Pancreas (tissue), 10 donors: ENCODE results near the gene EML1. TPM values are rescaled to one million over a fixed set of nuclear protein-coding genes. Genes with fewer than 3 reads are reported as not detected.

Experiments used
- ATAC-seq, 4 donors: fragments of 200-7000 bp; cut with Tn5 transposase; one replicate each; pipeline versions ENCODE4 v1.8.0 to v1.9.1; 2020; ENCODE audit warnings: mild to moderate bottlenecking in 4 of 4, moderate library complexity in 4 of 4
- DNase-seq, 6 donors: peaks; one replicate each; pipeline ENCODE4 v3.0.0-alpha.2; 2020
- FAIRE-seq: peaks from 2 replicates; lab custom pipeline; 2012; peaks lifted over from hg19 to GRCh38; lab: Jason Lieb, UNC
- H3K27ac ChIP-seq, 4 donors: fragments of 200-600 bp; sonication (generic); 1 replicate in 3 of 4; 2 replicates in 1 of 4; pipeline versions ENCODE4 v1.5.0 to v1.8.0; 2020
- H3K27me3 ChIP-seq, 4 donors: fragments of 200-600 bp; one replicate each; pipeline ENCODE4 v1.8.0; 2021
- H3K36me3 ChIP-seq, 3 donors: fragments of 200-600 bp; sonication (generic) in 1 of 3; one replicate each; pipeline versions ENCODE4 v1.5.0 to v1.8.0; 2020 to 2021
- H3K4me1 ChIP-seq, 3 donors: fragments of 200-600 bp; one replicate each; pipeline ENCODE4 v1.8.0; 2021
- H3K4me3 ChIP-seq, 4 donors: fragments of 200-600 bp; sonication (generic) in 2 of 4; one replicate each; pipeline versions ENCODE4 v1.5.0 to v1.8.0; 2020 to 2021
- H3K9me3 ChIP-seq, 4 donors: fragments of 200-600 bp; one replicate each; pipeline ENCODE4 v1.8.0; 2021
- CTCF ChIP-seq, 4 donors: fragments of 200-600 bp; sonication (generic) in 3 of 4; IDR thresholded peaks; one replicate each; pipeline versions ENCODE4 v1.5.0 to v1.8.0; 2021; ENCODE audit warnings: antibody characterized with exemption in 4 of 4
- WGBS, 2 donors: extraction: QIAGEN DNeasy Blood & Tissue Kit; methylation state at CpG; one replicate each; pipeline ENCODE4 v1.1.7; 2013; 5-methylcytosine and 5-hydroxymethylcytosine counted together
- intact Hi-C, 3 donors: fragments of 100-400 bp; cut with DNase I; formaldehyde crosslinking; loops; one replicate each; pipeline versions ENCODE4 v1.11.1 to v1.14.2; 2022
- polyA plus RNA-seq, 2 donors: library from polyadenylated mRNA; stranded (reverse); fragments of 200-250 nt; gene quantifications; one replicate each; pipeline ENCODE4 v1.2.3, GENCODE V29; 2013
- total RNA-seq, 6 donors: library from RNA; stranded (reverse); fragmentation: NEBNext Ultra II Directional in 4 of 6; extraction: Animal tissue kit (Norgen Biotek cat#: 25700) in 4 of 6; gene quantifications; one replicate each; pipeline versions ENCODE4 v1.2.1 to v1.2.4, GENCODE V29; 2021 to 2023
- donor health status: healthy with polysubstance abuse.
- donor health status: DM: no; HTN: no; CAD: no; lungs with moderate emphysema.
- donor health status: DM: no; HTN: no; CAD: no.
- donor health status: control.
- donor health status: control.
- donor health status: Bipolar disorder and iron deficiency.
- donor health status: DM: yes; HTN: yes; CAD: no.
- donor health status: DM: no; HTN: no; CAD: no.
- donor health status: DM: no; HTN: no; CAD: no.
- donor health status: DM: yes; HTN: yes; CAD: no.

Gene EML1
- total RNA-seq, result 10 to 100 TPM in 4 of 6 donors, 1 to 10 TPM in 2; 7.0 to 13.4 (median 11.6) TPM
- 1 to 10 TPM; 3.8 to 5.2 TPM for polyA plus RNA-seq

- Histone ChIP-seq H3K27ac (peak within 1 kb of the TSS; percentile 58 to 73 (median 70)), H3K9me3 (no peaks in the 10 kb centered on the region), H3K4me1 (peaks cover 5 to 14% (median 11%) of the 10 kb centered on the region in 3 donors), H3K4me3 (peak within 1 kb of the TSS; percentile 39 to 61 (median 50)), H3K36me3 (no peaks in the 10 kb centered on the region), H3K27me3 (no peaks in the 10 kb centered on the region)
- FAIRE-seq, result no peak
- intact Hi-C loops, result no loop called here
- peak; percentile 86 to 96 (median 90) for DNase-seq
- 1 to 2% methylated on average over 38 to 121 of the region's 121 CpGs for WGBS, 2 donors
- ATAC-seq, result peak; percentile 91 to 96 (median 95)
- no peak for TF ChIP-seq CTCF (IDR thresholded peaks at IDR 0.05)
Observed at GRCh38 chr14:99793213-99794150, at the start of gene EML1. Gene EML1, plus strand, starts transcription at chr14:99793413. Its CDS starts 64 bp downstream, at chr14:99793477.

- no peak for ATAC-seq
- no peak for FAIRE-seq
- Histone ChIP-seq H3K4me3 (no peak overlapping the region), H3K36me3 (no peaks in the 10 kb centered on the region), H3K27ac (no peak overlapping the region), H3K4me1 (peaks cover 0 to 7% (median 0%) of the 10 kb centered on the region in 3 donors), H3K27me3 (no peaks in the 10 kb centered on the region), H3K9me3 (no peaks in the 10 kb centered on the region)
- no peak for TF ChIP-seq CTCF (IDR thresholded peaks at IDR 0.05)
- 49 to 66% methylated on average over 11 of the region's 11 CpGs for WGBS, 2 donors
- intact Hi-C loops, result no loop called here
- no peak for DNase-seq
Observed at GRCh38 chr14:99744199-99744872, 48.9 kb upstream of the EML1 start.

- TF ChIP-seq CTCF (IDR thresholded peaks at IDR 0.05), result no peak
- peaks cover 0 to 7% (median 0%) of the 10 kb centered on the region in 3 donors for H3K4me1 ChIP-seq
- FAIRE-seq, result no peak
- peak overlapping the region in 1 of 4 donors; percentile 14 for H3K27ac ChIP-seq
- H3K4me3 ChIP-seq, result no peak overlapping the region
- 67 to 83% methylated on average over 7 of the region's 7 CpGs for WGBS, 2 donors
- H3K36me3 ChIP-seq, result no peaks in the 10 kb centered on the region
- no peak for DNase-seq
- H3K27me3 ChIP-seq, result no peaks in the 10 kb centered on the region
- ATAC-seq, result no peak
- H3K9me3 ChIP-seq, result no peaks in the 10 kb centered on the region
- intact Hi-C loops, result no loop called here
Observed at GRCh38 chr14:99744873-99745224, 48.4 kb upstream of the EML1 start.

- no peak for TF ChIP-seq CTCF (IDR thresholded peaks at IDR 0.05)
- FAIRE-seq, result no peak
- Histone ChIP-seq H3K4me1 (peaks cover 0 to 7% (median 0%) of the 10 kb centered on the region in 3 donors), H3K27ac (peak overlapping the region in 1 of 4 donors; percentile 14), H3K9me3 (no peaks in the 10 kb centered on the region), H3K36me3 (no peaks in the 10 kb centered on the region), H3K4me3 (no peak overlapping the region), H3K27me3 (no peaks in the 10 kb centered on the region)
- no peak for DNase-seq
- WGBS, 2 donors, result 70 to 77% methylated on average over 10 of the region's 10 CpGs
- peak in 1 of 4 donors; percentile 9 for ATAC-seq
- intact Hi-C loops, result no loop called here
Observed at GRCh38 chr14:99745307-99745951, 47.8 kb upstream of the EML1 start.
